HL-60 (cell line): ENCODE data around the gene FBXO28.

ENCODE experiments used
- CTCF ChIP-seq: IDR thresholded peaks from one replicate; pipeline ENCODE4 v1.5.1; 2011; ENCODE audit warnings: low read length, control low read depth, inconsistent platforms; ENCODE audit not compliant: insufficient read depth
- GABPA ChIP-seq: IDR thresholded peaks from 2 replicates; pipeline ENCODE4 v1.6.1; 2012; ENCODE audit warnings: low read depth
- POLR2AphosphoS5 ChIP-seq: IDR thresholded peaks from 2 replicates; pipeline ENCODE4 v1.6.1; 2012; ENCODE audit warnings: low read depth
- REST ChIP-seq: IDR thresholded peaks from 2 replicates; pipeline ENCODE4 v1.6.1; 2012; ENCODE audit warnings: low read depth; ENCODE audit not compliant: insufficient replicate concordance

- no peak for TF ChIP-seq CTCF
- no peak for TF ChIP-seq POLR2AphosphoS5
- TF ChIP-seq REST: no peak
- TF ChIP-seq GABPA: no peak
Measured at GRCh38 chr1:224109981-224110380, 3.9 kb upstream of the FBXO28 start.
